Fibroblast of villous mesenchyme (primary cell): ENCODE results near the gene WRAP73. TPM values are rescaled to one million over a fixed set of nuclear protein-coding genes. Genes with fewer than 3 reads are reported as not detected.
A peak's percentile ranks its signal among the peaks of the same experiment; 100 is the strongest.

Experiments used
- DNase-seq: peaks from one replicate; pipeline ENCODE4 v3.0.0-alpha.2; 2010; ENCODE audit warnings: low read depth
- H3K4me3 ChIP-seq: 2 replicates; pipeline ENCODE4 v1.5.1; 2011; ENCODE audit warnings: low read depth, mild to moderate bottlenecking, low read length
- total RNA-seq: library from RNA; depleted of rRNA; stranded (reverse); fragments of >200 nt; gene quantifications from 2 replicates; pipeline ENCODE4 v1.2.3, GENCODE V29; 2012
- TF ChIP-seq, protein P1 (sequence below): IDR thresholded peaks from 2 replicates; pipeline ENCODE4 v1.5.1; 2012; ENCODE audit warnings: low read depth, mild to moderate bottlenecking, low read length; ENCODE audit not compliant: insufficient read depth

WRAP73 gene
- total RNA-seq, 1 donor, result 12.5 TPM

- no peak for DNase-seq
- no peak overlapping the region for H3K4me3 ChIP-seq
- TF ChIP-seq, protein P1, sequence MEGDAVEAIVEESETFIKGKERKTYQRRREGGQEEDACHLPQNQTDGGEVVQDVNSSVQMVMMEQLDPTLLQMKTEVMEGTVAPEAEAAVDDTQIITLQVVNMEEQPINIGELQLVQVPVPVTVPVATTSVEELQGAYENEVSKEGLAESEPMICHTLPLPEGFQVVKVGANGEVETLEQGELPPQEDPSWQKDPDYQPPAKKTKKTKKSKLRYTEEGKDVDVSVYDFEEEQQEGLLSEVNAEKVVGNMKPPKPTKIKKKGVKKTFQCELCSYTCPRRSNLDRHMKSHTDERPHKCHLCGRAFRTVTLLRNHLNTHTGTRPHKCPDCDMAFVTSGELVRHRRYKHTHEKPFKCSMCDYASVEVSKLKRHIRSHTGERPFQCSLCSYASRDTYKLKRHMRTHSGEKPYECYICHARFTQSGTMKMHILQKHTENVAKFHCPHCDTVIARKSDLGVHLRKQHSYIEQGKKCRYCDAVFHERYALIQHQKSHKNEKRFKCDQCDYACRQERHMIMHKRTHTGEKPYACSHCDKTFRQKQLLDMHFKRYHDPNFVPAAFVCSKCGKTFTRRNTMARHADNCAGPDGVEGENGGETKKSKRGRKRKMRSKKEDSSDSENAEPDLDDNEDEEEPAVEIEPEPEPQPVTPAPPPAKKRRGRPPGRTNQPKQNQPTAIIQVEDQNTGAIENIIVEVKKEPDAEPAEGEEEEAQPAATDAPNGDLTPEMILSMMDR, result no peak
Measured at GRCh38 chr1:3630161-3630611, 19.7 kb downstream of the WRAP73 start.

DNA sequence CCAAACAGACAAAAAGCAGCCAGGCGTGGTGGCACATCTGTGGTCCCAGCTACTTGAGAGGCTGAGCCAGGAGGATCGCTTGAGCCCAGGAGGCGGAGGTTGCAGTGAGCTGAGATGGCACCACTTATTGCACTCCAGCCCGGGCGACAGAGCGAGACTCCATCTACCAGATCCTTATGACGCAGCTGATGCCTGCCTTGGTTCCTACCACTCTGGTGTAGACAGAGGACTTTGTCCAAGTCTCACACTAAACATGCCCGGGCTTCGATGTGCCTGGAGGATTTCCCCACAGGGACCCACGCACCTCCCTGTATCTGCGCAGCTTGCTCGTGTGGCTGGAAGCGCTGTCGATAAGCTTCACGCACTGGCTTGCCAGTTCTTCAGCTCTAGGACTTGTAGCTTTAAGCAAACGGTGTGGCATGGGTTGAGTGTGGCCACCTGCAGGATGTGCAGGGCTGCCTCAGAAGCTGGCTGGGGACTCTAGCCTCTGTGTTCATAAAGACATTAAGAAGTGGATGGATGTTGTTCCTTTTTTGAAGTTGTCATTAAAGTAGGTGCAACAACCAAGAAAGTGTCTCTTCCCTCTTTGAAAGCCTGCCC lies 20.2 kb downstream of the WRAP73 start:
- no peak overlapping the region for H3K4me3 ChIP-seq
- no peak for DNase-seq
- TF ChIP-seq, protein P1, result no peak

GRCh38 chr1:3628445-3628844 lies 21.5 kb downstream of the WRAP73 start:
- DNase-seq, result no peak
- TF ChIP-seq, protein P1, result no peak
- no peak overlapping the region for H3K4me3 ChIP-seq

- TF ChIP-seq, protein P1, result no peak
- DNase-seq, result no peak
- no peak overlapping the region for H3K4me3 ChIP-seq
Measured at GRCh38 chr1:3627515-3628253, 22.2 kb downstream of the WRAP73 start.

DNA sequence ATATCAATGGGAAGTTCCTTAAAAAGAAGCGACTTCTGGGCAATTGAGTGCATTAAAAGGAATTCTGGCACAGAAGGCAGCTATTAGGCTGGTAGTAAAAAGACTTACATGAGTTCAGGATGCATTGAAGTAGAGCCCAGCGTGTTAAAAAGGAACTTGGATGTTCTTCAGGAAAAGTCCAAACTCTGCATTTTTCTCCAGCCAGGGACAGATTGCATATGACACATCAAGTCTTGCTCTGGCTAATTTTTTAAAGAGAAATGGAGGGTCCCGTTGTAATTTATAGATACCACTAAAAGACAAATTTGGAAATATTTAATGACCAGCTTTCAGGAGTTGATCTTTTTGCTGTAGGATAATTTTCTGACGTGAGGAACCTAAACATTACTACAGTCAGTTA lies 23.9 kb downstream of the WRAP73 start:
- TF ChIP-seq, protein P1, result no peak
- H3K4me3 ChIP-seq, result peak overlapping the region; percentile 70
- no peak for DNase-seq

DNA sequence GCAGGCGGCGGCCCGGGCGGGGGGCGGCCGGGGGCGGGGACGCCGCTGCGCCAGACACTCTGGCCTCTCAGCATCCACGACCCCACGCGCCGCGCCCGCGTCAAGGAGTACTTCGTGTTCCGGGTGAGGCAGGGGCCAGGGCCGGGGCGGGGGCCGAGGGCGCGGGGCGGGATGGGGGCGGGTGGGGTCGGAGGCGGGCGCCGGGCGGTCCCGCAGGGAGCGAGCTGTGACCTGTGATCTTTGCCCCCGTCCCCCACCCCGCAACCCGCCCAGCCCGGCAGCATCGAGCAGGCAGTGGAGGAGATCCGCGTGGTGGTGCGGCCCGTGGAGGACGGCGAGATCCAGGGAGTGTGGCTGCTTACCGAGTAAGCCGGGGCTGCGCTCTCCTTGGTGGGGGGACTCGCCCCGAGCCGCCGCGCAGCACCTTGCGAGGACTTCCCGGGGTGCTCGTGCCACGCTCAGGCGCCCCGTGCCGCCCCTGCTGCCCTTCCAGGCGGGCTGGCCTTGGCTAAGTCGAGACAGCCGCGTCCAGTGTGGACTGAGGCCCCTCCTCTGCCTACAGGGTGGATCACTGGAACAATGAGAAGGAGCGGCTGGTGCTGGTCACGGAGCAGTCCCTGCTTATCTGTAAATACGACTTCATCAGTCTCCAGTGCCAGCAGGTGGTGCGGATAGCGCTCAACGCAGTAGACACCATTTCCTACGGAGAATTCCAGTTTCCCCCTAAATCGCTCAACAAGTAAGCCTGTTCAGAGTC lies 24.6 kb downstream of the WRAP73 start:
- peak overlapping the region; percentile 70 for H3K4me3 ChIP-seq
- TF ChIP-seq, protein P1, result no peak
- DNase-seq, result peak; percentile 41
